ENCODE results near the gene DNAJC13.

GRCh38 chr3:132396255-132396654, 21.0 kb upstream of the DNAJC13 start:
- no peak for TF ChIP-seq EZH2 (IDR thresholded peaks at IDR 0.05; ENCODE audit: borderline replicate concordance, insufficient read depth, low read depth, low read length, poor library complexity, severe bottlenecking)
- TF ChIP-seq, protein P1, sequence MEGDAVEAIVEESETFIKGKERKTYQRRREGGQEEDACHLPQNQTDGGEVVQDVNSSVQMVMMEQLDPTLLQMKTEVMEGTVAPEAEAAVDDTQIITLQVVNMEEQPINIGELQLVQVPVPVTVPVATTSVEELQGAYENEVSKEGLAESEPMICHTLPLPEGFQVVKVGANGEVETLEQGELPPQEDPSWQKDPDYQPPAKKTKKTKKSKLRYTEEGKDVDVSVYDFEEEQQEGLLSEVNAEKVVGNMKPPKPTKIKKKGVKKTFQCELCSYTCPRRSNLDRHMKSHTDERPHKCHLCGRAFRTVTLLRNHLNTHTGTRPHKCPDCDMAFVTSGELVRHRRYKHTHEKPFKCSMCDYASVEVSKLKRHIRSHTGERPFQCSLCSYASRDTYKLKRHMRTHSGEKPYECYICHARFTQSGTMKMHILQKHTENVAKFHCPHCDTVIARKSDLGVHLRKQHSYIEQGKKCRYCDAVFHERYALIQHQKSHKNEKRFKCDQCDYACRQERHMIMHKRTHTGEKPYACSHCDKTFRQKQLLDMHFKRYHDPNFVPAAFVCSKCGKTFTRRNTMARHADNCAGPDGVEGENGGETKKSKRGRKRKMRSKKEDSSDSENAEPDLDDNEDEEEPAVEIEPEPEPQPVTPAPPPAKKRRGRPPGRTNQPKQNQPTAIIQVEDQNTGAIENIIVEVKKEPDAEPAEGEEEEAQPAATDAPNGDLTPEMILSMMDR (IDR thresholded peaks at IDR 0.05) = no peak
